Activated naive CD4-positive, alpha-beta T cell (primary cell): Measurements from ENCODE around the gene CAPN5.
"Not testable (repeated sequence)": the region's sequence is repeated elsewhere in the genome, so short reads cannot be mapped to it uniquely, and the experiment has no call there.

Source experiments
- DNase-seq, 4 experiments: peaks; one replicate each; lab custom pipeline; 2025; lab: John Stamatoyannopoulos, UW

The CAPN5 gene

GRCh38 chr11:77083566-77084245, 16.9 kb downstream of the CAPN5 start:
- DNase-seq, result no peak

- no peak for DNase-seq
Observed at GRCh38 chr11:77084581-77085191, 17.9 kb downstream of the CAPN5 start.

- no peak for DNase-seq
Observed at GRCh38 chr11:77085652-77086051, 18.9 kb downstream of the CAPN5 start.

GRCh38 chr11:77086521-77087472, 20.0 kb downstream of the CAPN5 start:
- DNase-seq, result no peak

- DNase-seq, result no peak
Observed at GRCh38 chr11:77087723-77088225, 21.0 kb downstream of the CAPN5 start.

- no peak for DNase-seq
Observed at GRCh38 chr11:77088236-77089003, 21.6 kb downstream of the CAPN5 start.

GRCh38 chr11:77089004-77089545, 22.3 kb downstream of the CAPN5 start:
- DNase-seq, result no peak

GRCh38 chr11:77090046-77090372, 23.2 kb downstream of the CAPN5 start:
- no peak for DNase-seq

- no peak for DNase-seq
Observed at GRCh38 chr11:77090373-77091111, 23.8 kb downstream of the CAPN5 start.

- peak; percentile 27 to 75 (median 56) for DNase-seq
Observed at GRCh38 chr11:77091146-77091940, 24.6 kb downstream of the CAPN5 start.

GRCh38 chr11:77092382-77092781, 25.6 kb downstream of the CAPN5 start:
- no peak for DNase-seq

GRCh38 chr11:77093056-77093891, 26.5 kb downstream of the CAPN5 start:
- no peak for DNase-seq

- DNase-seq, result no peak
Observed at GRCh38 chr11:77093987-77094840, 27.4 kb downstream of the CAPN5 start.

GRCh38 chr11:77094841-77095365, 28.1 kb downstream of the CAPN5 start:
- no peak for DNase-seq

GRCh38 chr11:77095551-77096490, 29.1 kb downstream of the CAPN5 start:
- DNase-seq, result no peak

- DNase-seq, result no peak
Observed at GRCh38 chr11:77096591-77097019, 29.8 kb downstream of the CAPN5 start.

- not testable (repeated sequence) for DNase-seq
Observed at GRCh38 chr11:77097180-77097579, 30.4 kb downstream of the CAPN5 start.
